Endothelial cell of umbilical vein (primary cell): ENCODE data around the gene CLSTN1. TPM values are rescaled to one million over a fixed set of nuclear protein-coding genes. Genes with fewer than 3 reads are reported as not detected.

Experiments
- BruUV-seq: library from RNA; stranded (reverse); fragments of 400-500 nt; replicated peaks from 2 replicates; lab custom pipeline; 2021; lab: Mats Ljungman, UMichigan
- CTCF ChIA-PET: fragments of 300-600, 350-600 bp; sonication (Branson Sonifier 250); formaldehyde crosslinking; loops from one replicate; lab custom pipeline; 2021; ENCODE audit warnings: antibody characterized with exemption, inconsistent platforms; lab: Charles Lee
- POLR2A ChIA-PET: fragments of 300-600, 350-600 bp; sonication (Branson Sonifier 250); formaldehyde crosslinking; loops from one replicate; lab custom pipeline; 2021; ENCODE audit warnings: antibody characterized with exemption, inconsistent platforms; lab: Charles Lee
- DNase-seq: peaks from one replicate; pipeline ENCODE4 v3.0.0-alpha.2; 2011; ENCODE audit warnings: low read depth, low spot score
- FAIRE-seq: peaks from 2 replicates; lab custom pipeline; 2011; peaks lifted over from hg19 to GRCh38; lab: Jason Lieb, UNC
- H2AFZ ChIP-seq: 2 replicates; pipeline ENCODE4 v1.6.0; 2012; ENCODE audit warnings: low read depth, low read length, control low read depth, inconsistent platforms
- H3K27ac ChIP-seq: 2 replicates; pipeline ENCODE4 v1.5.1; 2011; ENCODE audit warnings: low read depth, mild to moderate bottlenecking, control low read depth, low read length, moderate library complexity; ENCODE audit not compliant: insufficient read depth
- H3K27me3 ChIP-seq, 2 experiments: 2 replicates each; pipeline versions ENCODE4 v1.6.0 to v1.6.1; 2011; ENCODE audit warnings: low read length in 2 of 2, mixed read lengths in 1 of 2; ENCODE audit not compliant: control insufficient read depth in 2 of 2, insufficient read depth in 2 of 2
- H3K36me3 ChIP-seq, 2 experiments: 2 replicates in 1 of 2; 3 replicates in 1 of 2; pipeline ENCODE4 v1.5.1; 2011; ENCODE audit warnings: low read length in 2 of 2, mild to moderate bottlenecking in 1 of 2, moderate library complexity in 1 of 2; ENCODE audit not compliant: control insufficient read depth in 2 of 2, insufficient read depth in 2 of 2; ENCODE audit errors: extremely low read depth in 1 of 2
- H3K4me1 ChIP-seq: 3 replicates; pipeline ENCODE4 v1.5.1; 2011; ENCODE audit warnings: mild to moderate bottlenecking, low read length; ENCODE audit not compliant: control insufficient read depth, insufficient read depth; ENCODE audit errors: extremely low read depth
- H3K4me2 ChIP-seq: 2 replicates; pipeline ENCODE4 v1.6.1; 2011; ENCODE audit warnings: low read length, control low read depth, mixed read lengths; ENCODE audit not compliant: insufficient read depth
- H3K4me3 ChIP-seq, 3 experiments: fragments of 200-600 bp in 1 of 3; sonication (generic), shearing (Covaris generic) in 1 of 3; replicated peaks in 1 of 3; 2 replicates each; pipeline ENCODE4 v1.5.1; 2011 to 2016; ENCODE audit warnings: control low read depth in 3 of 3, low read length in 3 of 3, mild to moderate bottlenecking in 2 of 3, inconsistent platforms in 1 of 3, low read depth in 1 of 3, moderate library complexity in 1 of 3; ENCODE audit not compliant: insufficient read depth in 1 of 3
- H3K79me2 ChIP-seq: 2 replicates; pipeline ENCODE4 v1.6.0; 2012; ENCODE audit warnings: low read length, inconsistent platforms; ENCODE audit not compliant: control insufficient read depth, insufficient read depth
- H3K9ac ChIP-seq: replicated peaks from 2 replicates; pipeline ENCODE3; 2011; ENCODE audit warnings: low read length, control low read depth; ENCODE audit not compliant: insufficient read depth; ENCODE audit errors: extremely low read depth
- H3K9me1 ChIP-seq: replicated peaks from 3 replicates; pipeline ENCODE4 v1.6.0; 2011; ENCODE audit warnings: mild to moderate bottlenecking, low read length; ENCODE audit not compliant: control insufficient read depth, insufficient read depth; ENCODE audit errors: extremely low read depth
- H3K9me3 ChIP-seq: replicated peaks from 2 replicates; pipeline ENCODE4 v1.5.1; 2012; ENCODE audit warnings: low read length, inconsistent platforms; ENCODE audit not compliant: control insufficient read depth, insufficient read depth
- H4K20me1 ChIP-seq: replicated peaks from 2 replicates; pipeline ENCODE3; 2011; ENCODE audit warnings: mild to moderate bottlenecking, low read length; ENCODE audit not compliant: control insufficient read depth, insufficient read depth; ENCODE audit errors: extremely low read depth
- EZH2 ChIP-seq: IDR thresholded peaks from 2 replicates; pipeline ENCODE4 v1.6.1; 2012; ENCODE audit warnings: borderline replicate concordance, low read depth, mild to moderate bottlenecking, moderate library complexity, low read length, inconsistent platforms; ENCODE audit not compliant: severe bottlenecking
- FOS ChIP-seq: IDR thresholded peaks from 2 replicates; pipeline ENCODE4 v1.6.1; 2011; ENCODE audit warnings: mild to moderate bottlenecking, low read length, moderate library complexity, borderline replicate concordance; ENCODE audit not compliant: insufficient read depth
- GATA2 ChIP-seq: IDR thresholded peaks from 2 replicates; pipeline ENCODE4 v1.7.0; 2011; ENCODE audit warnings: low read depth, mild to moderate bottlenecking, moderate library complexity, mixed read lengths, low read length; ENCODE audit not compliant: insufficient read length, insufficient read depth
- JUN ChIP-seq: IDR thresholded peaks from 2 replicates; pipeline ENCODE4 v1.6.1; 2011; ENCODE audit warnings: borderline replicate concordance, low read depth; ENCODE audit not compliant: insufficient read length, insufficient read depth
- MYC ChIP-seq: IDR thresholded peaks from one replicate; pipeline ENCODE4 v1.6.1; 2011; ENCODE audit warnings: mild to moderate bottlenecking, low read depth, low read length
- POLR2A ChIP-seq: IDR thresholded peaks from 2 replicates; pipeline ENCODE4 v1.6.1; 2012; ENCODE audit warnings: low read depth, mild to moderate bottlenecking, control low read depth, low read length
- POLR2AphosphoS5 ChIP-seq: IDR thresholded peaks from 2 replicates; pipeline ENCODE4 v1.6.1; 2012; ENCODE audit warnings: low read depth, mild to moderate bottlenecking, control low read depth, low read length, moderate library complexity; ENCODE audit not compliant: insufficient read depth
- dilution Hi-C: fragments of 300-500 bp; cut with MboI; formaldehyde crosslinking; loops from one replicate; pipeline ENCODE4 v1.15.0; 2019; ENCODE audit warnings: low sequenced_read_pairs; ENCODE audit not compliant: extremely low pct_ligation_motif_present
- intact Hi-C: fragments of 100-400 bp; cut with micrococcal nuclease; formaldehyde crosslinking; loops from one replicate; pipeline ENCODE4 v1.10.0; 2022
- polyA plus RNA-seq, 4 experiments: library from polyadenylated mRNA; depleted of rRNA in 3 of 4; stranded (reverse) in 3 of 4; unstranded in 1 of 4; fragments of >200 nt; gene quantifications; 2 replicates each; pipeline versions ENCODE4 v1.2.1 to v1.2.3, GENCODE V29; 2011 to 2012; ENCODE audit warnings: missing spikeins in 1 of 4
- total RNA-seq: library from RNA; stranded (reverse); gene quantifications from 2 replicates; pipeline ENCODE4 v1.2.3, GENCODE V29; 2021
- TF ChIP-seq, protein P1 (sequence below), 2 donors: IDR thresholded peaks; 1 replicate in 1 of 2; 2 replicates in 1 of 2; pipeline ENCODE4 v1.5.1; 2011; ENCODE audit warnings: low read length in 2 of 2, mild to moderate bottlenecking in 2 of 2, moderate library complexity in 2 of 2, control low read depth in 1 of 2, inconsistent platforms in 1 of 2, low read depth in 1 of 2; ENCODE audit not compliant: insufficient read depth in 1 of 2; ENCODE audit errors: extremely low read depth in 1 of 2
- TF ChIP-seq, protein P2 (sequence below): IDR thresholded peaks from 2 replicates; pipeline ENCODE4 v1.6.1; 2011; ENCODE audit not compliant: insufficient read depth, insufficient read length

Gene CLSTN1
- total and polyA plus RNA-seq, 2 donors (not counting 3 experiments of a cell fraction or from before 2014, with no cell fraction given) = 49.1 to 130 TPM

DNA sequence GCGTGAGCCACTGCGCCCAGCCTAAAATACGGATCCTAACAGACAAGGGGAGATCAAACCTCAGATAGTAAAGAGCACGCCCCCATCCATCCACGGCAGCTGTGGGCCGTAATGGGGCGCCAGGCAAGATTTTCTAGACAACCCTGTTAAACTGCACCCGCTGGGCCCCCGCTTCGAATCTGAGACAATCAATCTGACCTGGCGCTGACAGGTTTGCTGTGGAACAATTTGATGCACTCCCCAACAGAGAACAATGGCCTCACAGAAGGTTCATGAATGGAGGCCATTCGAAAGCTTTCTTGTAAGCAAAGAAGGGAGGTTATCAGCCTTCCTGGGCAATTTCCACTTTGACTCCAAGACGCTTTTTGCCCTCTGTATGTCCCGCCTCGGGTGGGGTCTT lies 30.5 kb downstream of the CLSTN1 start:
- Histone ChIP-seq H3K4me2 (no peak overlapping the region), H3K9ac (no peak overlapping the region), H3K9me1 (no peaks in the 10 kb centered on the region), H3K27me3 (no peaks in the 10 kb centered on the region), H4K20me1 (peaks cover 2% of the 10 kb centered on the region), H3K79me2 (peaks cover 64% of the 10 kb centered on the region), H3K4me1 (no peaks in the 10 kb centered on the region), H2AFZ (no peak overlapping the region), H3K9me3 (no peaks in the 10 kb centered on the region), H3K36me3 (no peaks in the 10 kb centered on the region), H3K4me3 (no peak overlapping the region), H3K27ac (no peak overlapping the region)
- POLR2A ChIA-PET = no interaction called here
- FAIRE-seq (no peak), DNase-seq (no peak)
- BruUV-seq = no TSS peak
- dilution Hi-C loops = no loop called here
- TF ChIP-seq, protein P1, sequence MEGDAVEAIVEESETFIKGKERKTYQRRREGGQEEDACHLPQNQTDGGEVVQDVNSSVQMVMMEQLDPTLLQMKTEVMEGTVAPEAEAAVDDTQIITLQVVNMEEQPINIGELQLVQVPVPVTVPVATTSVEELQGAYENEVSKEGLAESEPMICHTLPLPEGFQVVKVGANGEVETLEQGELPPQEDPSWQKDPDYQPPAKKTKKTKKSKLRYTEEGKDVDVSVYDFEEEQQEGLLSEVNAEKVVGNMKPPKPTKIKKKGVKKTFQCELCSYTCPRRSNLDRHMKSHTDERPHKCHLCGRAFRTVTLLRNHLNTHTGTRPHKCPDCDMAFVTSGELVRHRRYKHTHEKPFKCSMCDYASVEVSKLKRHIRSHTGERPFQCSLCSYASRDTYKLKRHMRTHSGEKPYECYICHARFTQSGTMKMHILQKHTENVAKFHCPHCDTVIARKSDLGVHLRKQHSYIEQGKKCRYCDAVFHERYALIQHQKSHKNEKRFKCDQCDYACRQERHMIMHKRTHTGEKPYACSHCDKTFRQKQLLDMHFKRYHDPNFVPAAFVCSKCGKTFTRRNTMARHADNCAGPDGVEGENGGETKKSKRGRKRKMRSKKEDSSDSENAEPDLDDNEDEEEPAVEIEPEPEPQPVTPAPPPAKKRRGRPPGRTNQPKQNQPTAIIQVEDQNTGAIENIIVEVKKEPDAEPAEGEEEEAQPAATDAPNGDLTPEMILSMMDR (IDR thresholded peaks at IDR 0.05; ENCODE audit: extremely low read depth in 1 of 2, insufficient read depth in 1 of 2, low read depth in 1 of 2, low read length in 2 of 2) = no peak
- TF ChIP-seq, protein P2, sequence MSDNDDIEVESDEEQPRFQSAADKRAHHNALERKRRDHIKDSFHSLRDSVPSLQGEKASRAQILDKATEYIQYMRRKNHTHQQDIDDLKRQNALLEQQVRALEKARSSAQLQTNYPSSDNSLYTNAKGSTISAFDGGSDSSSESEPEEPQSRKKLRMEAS = no peak
- no peak for TF ChIP-seq EZH2
- no peak for TF ChIP-seq POLR2AphosphoS5
- no peak for TF ChIP-seq JUN
- TF ChIP-seq FOS = no peak
- no peak for TF ChIP-seq GATA2
- TF ChIP-seq POLR2A = no peak
- no peak for TF ChIP-seq MYC
- intact Hi-C loops = no loop called here
- CTCF ChIA-PET = interaction anchor here (2.9 kb wide), 1 partner anchor 9 kb away, joined by 13 read pairs; no protein-coding TSS in a partner anchor
